ENCODE measurements around the gene ZNF317. TPM values are rescaled to one million over a fixed set of nuclear protein-coding genes. Genes with fewer than 3 reads are reported as not detected.

ZNF317 gene
- total and polyA plus RNA-seq, 2 of the 13 experiments (the other 11 are each of a cell fraction or from before 2014, with no cell fraction given), result 14.0 to 27.9 TPM

- no TSS peak for BruUV-seq (replicated peaks)
- DNase-seq (ENCODE audit: low spot score), result no peak
- intact Hi-C loops (cut with micrococcal nuclease; ENCODE audit: unreplicated experiment) (no loop called here), in situ Hi-C loops (cut with HindIII; ENCODE audit: extremely low pct_ligation_motif_present, low pct_unique_long_range_greater_than_20kb) (no loop called here)
- TF ChIP-seq ZNF263 (CRISPR knock-in tag; IDR thresholded peaks at IDR 0.05) (no peak), CCAR2 (optimal IDR thresholded peaks at IDR 0.05; ENCODE audit: low read depth, low read length) (no peak), ZNF768 (CRISPR knock-in tag; IDR thresholded peaks at IDR 0.05) (no peak), RBM22 (optimal IDR thresholded peaks at IDR 0.05; ENCODE audit: low read length) (peak; percentile 59), BRCA1 (CRISPR knock-in tag; IDR thresholded peaks at IDR 0.05) (no peak), ZNF678 (CRISPR knock-in tag; IDR thresholded peaks at IDR 0.05) (no peak), ZFP36L1 (CRISPR knock-in tag; IDR thresholded peaks at IDR 0.05) (no peak)
- H2AFZ ChIP-seq (ENCODE audit: low read length), result no peak overlapping the region
- peaks cover 45% of the 10 kb centered on the region for H3K9me3 ChIP-seq (ENCODE audit: low read length)
- no peak overlapping the region for H3K4me2 ChIP-seq (ENCODE audit: low read depth, low read length)
- FAIRE-seq, result no peak
- no peak overlapping the region for H3K4me3 ChIP-seq (replicated peaks in 1 of 3; ENCODE audit: insufficient read depth in 1 of 3, low read depth in 2 of 3, low read length in 3 of 3)
- POLR2A ChIA-PET, result no interaction called here
- no peaks in the 10 kb centered on the region for H3K4me1 ChIP-seq (ENCODE audit: insufficient read depth, low read length)
- H3K9ac ChIP-seq (ENCODE audit: insufficient read depth, low read depth, low read length), result no peak overlapping the region
- CTCF ChIA-PET (ENCODE audit: low intra/inter-chr PET ratio, low total read pairs), result no interaction called here
- peaks cover 91% of the 10 kb centered on the region for H3K79me2 ChIP-seq (ENCODE audit: insufficient read depth, low read length)
- ATAC-seq, result no peak
- H4K20me1 ChIP-seq (ENCODE audit: insufficient read depth, low read length), result peaks cover 14% of the 10 kb centered on the region; the same call in 1 of the 2 replicates
- no peak overlapping the region for H3K27ac ChIP-seq (ENCODE audit: extremely low read length, insufficient read depth, low read length)
- H3K27me3 ChIP-seq (ENCODE audit: control insufficient read depth in 1 of 2, insufficient read depth in 2 of 2, low read length in 2 of 2), result no peaks in the 10 kb centered on the region
- 100% methylated on average over 5 of the region's 5 CpGs for WGBS (ENCODE audit: low lambda C conversion rate)
- H3K36me3 ChIP-seq (replicated peaks in 1 of 2; ENCODE audit: control insufficient read depth in 1 of 2, insufficient read depth in 2 of 2, low read length in 2 of 2), result peaks cover 13 to 54% of the 10 kb centered on the region in 2 experiments
Measured at GRCh38 chr19:9150650-9151049, 10.5 kb downstream of the ZNF317 start.

DNA sequence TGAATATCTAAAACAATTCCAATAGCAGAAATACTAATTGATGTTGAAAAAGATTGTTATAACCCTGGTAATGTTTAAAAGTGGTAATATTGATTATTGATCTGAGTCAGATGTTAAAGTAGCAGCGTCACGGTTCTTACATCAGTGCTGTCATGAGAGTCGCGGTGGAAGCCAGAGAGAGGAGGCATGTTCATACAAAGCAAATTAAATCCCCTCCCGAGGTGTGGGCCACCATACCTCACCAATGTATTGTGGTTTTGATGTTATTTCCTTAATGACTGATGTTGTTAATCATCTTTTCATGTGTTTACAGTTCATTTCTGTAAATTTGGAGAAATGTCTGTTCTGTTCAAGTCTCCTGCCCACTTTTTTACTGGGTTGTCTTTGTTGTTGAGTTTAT lies 11.2 kb downstream of the ZNF317 start:
- Histone ChIP-seq H3K4me3 (replicated peaks in 1 of 3; ENCODE audit: insufficient read depth in 1 of 3, low read depth in 2 of 3, low read length in 3 of 3) (no peak overlapping the region), H3K9ac (ENCODE audit: insufficient read depth, low read depth, low read length) (no peak overlapping the region), H4K20me1 (ENCODE audit: insufficient read depth, low read length) (peaks cover 13% of the 10 kb centered on the region; the same call in 1 of the 2 replicates), H3K27me3 (ENCODE audit: control insufficient read depth in 1 of 2, insufficient read depth in 2 of 2, low read length in 2 of 2) (no peaks in the 10 kb centered on the region), H3K79me2 (ENCODE audit: insufficient read depth, low read length) (peaks cover 89% of the 10 kb centered on the region), H3K9me3 (ENCODE audit: low read length) (peaks cover 45% of the 10 kb centered on the region), H3K4me1 (ENCODE audit: insufficient read depth, low read length) (no peaks in the 10 kb centered on the region), H2AFZ (ENCODE audit: low read length) (no peak overlapping the region), H3K4me2 (ENCODE audit: low read depth, low read length) (no peak overlapping the region), H3K36me3 (replicated peaks in 1 of 2; ENCODE audit: control insufficient read depth in 1 of 2, insufficient read depth in 2 of 2, low read length in 2 of 2) (peaks cover 19 to 61% of the 10 kb centered on the region in 2 experiments), H3K27ac (ENCODE audit: extremely low read length, insufficient read depth, low read length) (no peak overlapping the region)
- ChIA-PET POLR2A (no interaction called here), CTCF (ENCODE audit: low intra/inter-chr PET ratio, low total read pairs) (no interaction called here)
- ATAC-seq, result no peak
- FAIRE-seq, result no peak
- in situ Hi-C loops (cut with HindIII; ENCODE audit: extremely low pct_ligation_motif_present, low pct_unique_long_range_greater_than_20kb), result no loop called here
- intact Hi-C loops (cut with micrococcal nuclease; ENCODE audit: unreplicated experiment), result no loop called here
- no peak for TF ChIP-seq ARNT2 (CRISPR knock-in tag; IDR thresholded peaks at IDR 0.05; ENCODE audit: low read depth)
- TF ChIP-seq DNMT1 (CRISPR knock-in tag; IDR thresholded peaks at IDR 0.05), result no peak
- TF ChIP-seq PHF8 (CRISPR knock-in tag; IDR thresholded peaks at IDR 0.05), result no peak
- TF ChIP-seq ZNF343 (CRISPR knock-in tag; IDR thresholded peaks at IDR 0.05), result no peak
- WGBS (ENCODE audit: low lambda C conversion rate), result 92% methylated on average over 5 of the region's 5 CpGs
- DNase-seq (ENCODE audit: low spot score), result no peak
- BruUV-seq (replicated peaks), result no TSS peak

Measured in HepG2 (cell line).